Measurements from ENCODE around the gene RPH3AL.
"Not testable (repeated sequence)": the region's sequence is repeated elsewhere in the genome, so short reads cannot be mapped to it uniquely, and the experiment has no call there.

The RPH3AL gene

DNA sequence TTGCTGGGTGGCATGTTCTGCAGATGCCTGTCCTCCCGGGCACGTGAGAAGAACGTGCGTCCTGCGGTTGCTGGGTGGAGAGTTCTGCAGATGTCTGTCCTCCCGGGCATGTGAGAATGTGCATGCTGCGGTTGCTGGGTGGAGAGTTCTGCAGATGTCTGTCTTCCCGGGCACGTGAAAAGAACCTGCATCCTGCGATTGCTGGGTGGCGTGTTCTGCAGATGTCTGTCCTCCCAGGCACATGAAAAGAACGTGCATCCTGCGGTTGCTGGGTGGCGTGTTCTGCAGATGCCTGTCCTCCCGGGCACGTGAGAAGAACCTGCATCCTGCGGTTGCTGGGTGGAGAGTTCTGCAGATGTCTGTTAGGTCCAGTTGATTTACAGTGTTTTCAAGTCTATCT lies 15.0 kb upstream of the RPH3AL start:
- peaks cover 4 to 15% of the 10 kb centered on the region in 2 donors for H3K36me3 Mint-ChIP-seq
- peaks cover 6 to 14% of the 10 kb centered on the region in 2 donors for H3K4me1 Mint-ChIP-seq
- H3K4me3 Mint-ChIP-seq; ATAC-seq (replicated peaks); H3K27ac Mint-ChIP-seq; DNase-seq: not testable (repeated sequence)
- H3K27me3 Mint-ChIP-seq, result peaks cover 19 to 45% of the 10 kb centered on the region in 2 donors
- H3K9me3 Mint-ChIP-seq, result peaks cover 11% of the 10 kb centered on the region in 2 donors

DNA sequence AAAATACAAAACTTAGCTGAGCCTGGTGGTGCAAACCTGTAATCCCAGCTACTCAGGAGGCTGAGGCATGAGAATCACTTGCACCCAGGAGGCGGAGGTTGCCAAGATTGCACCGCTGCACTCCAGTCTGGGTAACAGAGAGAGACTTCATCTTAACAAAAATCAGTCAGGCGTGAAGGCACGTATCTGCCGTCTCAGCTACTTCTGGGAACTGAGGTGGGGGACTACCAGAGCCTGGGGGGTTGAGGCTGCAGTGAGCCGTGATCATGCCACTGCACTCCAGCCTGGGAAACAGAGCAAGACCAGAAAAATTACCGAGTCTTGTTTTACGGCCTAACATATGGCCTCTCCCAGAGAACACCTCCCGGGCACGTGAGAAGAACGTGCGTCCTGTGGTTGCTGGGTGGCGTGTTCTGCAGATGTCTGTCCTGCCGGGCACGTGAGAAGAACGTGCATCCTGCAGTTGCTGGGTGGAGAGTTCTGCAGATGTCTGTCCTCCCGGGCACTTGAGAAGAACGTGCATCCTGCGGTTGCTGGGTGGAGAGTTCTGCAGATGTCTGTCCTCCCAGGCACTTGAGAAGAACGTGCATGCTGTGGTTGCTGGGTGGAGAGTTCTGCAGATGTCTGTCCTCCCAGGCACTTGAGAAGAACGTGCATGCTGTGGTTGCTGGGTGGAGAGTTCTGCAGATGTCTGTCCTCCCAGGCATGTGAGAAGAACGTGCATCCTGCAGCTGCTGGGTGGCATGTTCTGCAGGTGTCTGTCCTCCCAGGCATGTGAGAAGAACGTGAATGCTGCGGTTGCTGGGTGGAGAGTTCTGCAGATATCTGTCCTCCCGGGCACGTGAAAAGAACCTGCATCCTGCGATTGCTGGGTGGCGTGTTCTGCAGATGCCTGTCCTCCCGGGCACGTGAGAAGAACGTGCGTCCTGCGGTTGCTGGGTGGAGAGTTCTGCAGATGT lies 14.3 kb upstream of the RPH3AL start:
- H3K27ac Mint-ChIP-seq; DNase-seq; H3K4me3 Mint-ChIP-seq; ATAC-seq (replicated peaks): not testable (repeated sequence)
- Mint-ChIP-seq H3K9me3 (peaks cover 11% of the 10 kb centered on the region in 2 donors), H3K4me1 (peaks cover 6 to 14% of the 10 kb centered on the region in 2 donors), H3K36me3 (peaks cover 4 to 15% of the 10 kb centered on the region in 2 donors), H3K27me3 (peaks cover 19 to 45% of the 10 kb centered on the region in 2 donors)

GRCh38 chr17:364766-365165 lies 12.2 kb upstream of the RPH3AL start:
- Mint-ChIP-seq H3K27ac (no peak overlapping the region), H3K4me3 (no peak overlapping the region), H3K4me1 (peaks cover 6 to 14% of the 10 kb centered on the region in 2 donors), H3K36me3 (peaks cover 4 to 15% of the 10 kb centered on the region in 2 donors), H3K27me3 (peaks cover 19 to 45% of the 10 kb centered on the region in 2 donors), H3K9me3 (peaks cover 11% of the 10 kb centered on the region in 2 donors)
- DNase-seq (no peak), ATAC-seq (replicated peaks) (no peak)

DNA sequence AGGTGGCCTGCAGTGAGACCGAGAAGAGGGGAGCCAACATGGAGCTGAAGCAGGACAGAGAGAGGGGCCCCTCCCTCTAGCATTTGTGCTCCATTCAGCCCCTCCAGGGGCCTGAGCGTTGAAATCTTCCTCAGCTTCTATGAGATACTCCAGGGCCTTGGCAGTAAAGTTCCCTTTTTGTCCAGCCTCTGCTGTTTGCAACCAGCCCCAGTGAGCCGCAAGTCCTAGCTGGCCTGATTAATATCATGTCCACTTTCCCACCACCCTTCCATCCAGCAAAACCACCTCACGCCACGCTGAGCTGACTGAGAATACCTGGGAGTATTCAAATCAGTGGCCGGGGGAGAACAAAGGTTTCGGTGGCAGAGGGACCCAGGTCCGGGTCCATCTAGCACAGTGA lies 11.7 kb upstream of the RPH3AL start:
- no peak overlapping the region for H3K27ac Mint-ChIP-seq
- peaks cover 6 to 14% of the 10 kb centered on the region in 2 donors for H3K4me1 Mint-ChIP-seq

GRCh38 chr17:362721-363120 lies 10.1 kb upstream of the RPH3AL start:
- DNase-seq, result no peak
- Mint-ChIP-seq H3K4me3 (no peak overlapping the region), H3K36me3 (no peaks in the 10 kb centered on the region), H3K4me1 (peaks cover 8 to 14% of the 10 kb centered on the region in 2 donors), H3K27ac (no peak overlapping the region), H3K27me3 (peaks cover 26 to 33% of the 10 kb centered on the region in 2 donors), H3K9me3 (peaks cover 0 to 1% of the 10 kb centered on the region in 2 donors)
- ATAC-seq (replicated peaks), result no peak

More for the DNA sequence above, 11.7 kb upstream of the RPH3AL start:
- H3K27me3 Mint-ChIP-seq, result peaks cover 19 to 45% of the 10 kb centered on the region in 2 donors
- H3K4me3 Mint-ChIP-seq, result no peak overlapping the region
- no peak for DNase-seq
- H3K9me3 Mint-ChIP-seq, result peaks cover 11% of the 10 kb centered on the region in 2 donors
- no peak for ATAC-seq (replicated peaks)
- peaks cover 4 to 11% of the 10 kb centered on the region in 2 donors for H3K36me3 Mint-ChIP-seq

DNA sequence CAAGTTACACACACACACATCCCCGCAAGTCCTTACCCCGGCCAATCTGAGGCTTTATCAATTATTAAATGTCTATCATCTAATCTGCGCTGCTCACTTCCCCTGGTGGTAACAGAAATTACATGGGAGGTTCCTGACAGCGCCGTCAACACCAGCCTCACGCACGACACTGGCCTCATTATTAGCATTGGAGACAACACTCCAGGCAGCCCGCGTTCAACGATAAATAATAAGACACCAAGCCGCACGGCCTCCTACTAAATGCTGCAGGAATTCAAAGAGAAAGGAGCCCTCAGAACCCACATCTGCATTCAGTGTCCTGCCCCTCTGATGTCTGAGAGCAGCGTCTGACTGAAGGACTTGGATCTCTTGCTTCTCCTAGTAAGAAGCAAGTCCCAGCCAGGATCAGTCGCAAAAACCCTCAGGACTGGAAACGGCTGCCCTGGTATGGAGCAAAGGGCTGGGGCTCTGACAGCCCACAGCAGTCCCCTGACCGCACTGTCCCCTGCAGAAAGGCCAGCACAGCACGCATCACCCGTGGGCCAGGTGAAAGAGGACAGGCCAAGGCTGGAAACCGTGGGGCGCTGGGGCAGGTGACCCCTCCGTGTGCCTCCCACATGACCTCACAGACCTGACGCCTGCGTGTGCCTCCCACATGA lies 7.6 kb upstream of the RPH3AL start:
- Mint-ChIP-seq H3K4me1 (peaks cover 6 to 8% of the 10 kb centered on the region in 2 donors), H3K9me3 (no peaks in the 10 kb centered on the region), H3K27ac (no peak overlapping the region), H3K36me3 (no peaks in the 10 kb centered on the region), H3K27me3 (peaks cover 16 to 20% of the 10 kb centered on the region in 2 donors), H3K4me3 (no peak overlapping the region)
- ATAC-seq (replicated peaks), result no peak
- DNase-seq, result no peak

DNA sequence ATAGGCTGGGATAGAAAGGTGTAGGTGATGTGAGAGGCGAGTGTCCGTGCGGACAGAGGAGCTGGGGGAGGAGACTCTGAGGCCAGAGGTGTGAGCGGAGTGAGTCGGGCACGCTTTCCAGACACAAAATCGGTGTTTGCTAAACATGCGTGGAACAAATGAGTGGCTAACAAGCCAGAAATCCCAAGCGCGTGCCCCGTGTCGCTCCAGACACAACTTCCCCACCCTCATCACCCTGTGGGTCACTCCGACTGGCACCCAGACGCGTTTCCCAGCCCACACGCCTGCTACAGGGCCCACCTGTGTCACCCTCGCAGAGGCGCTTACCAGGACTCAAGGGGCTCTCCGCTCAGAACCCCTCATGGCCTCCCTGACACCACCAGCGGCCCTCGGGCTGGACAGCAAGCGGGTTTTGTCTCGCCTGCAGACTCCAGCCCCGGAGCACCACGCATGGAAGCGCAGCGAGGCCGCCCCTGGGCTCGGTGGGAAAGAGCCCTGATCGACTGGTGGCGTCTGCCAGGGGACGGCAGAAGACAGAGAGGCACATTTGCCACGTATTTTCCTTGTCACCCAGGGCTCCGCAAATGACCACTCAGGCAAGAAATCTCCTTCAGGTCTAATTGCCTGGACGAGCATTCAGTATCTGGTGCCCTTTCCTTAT lies 6.0 kb upstream of the RPH3AL start:
- Mint-ChIP-seq H3K36me3 (no peaks in the 10 kb centered on the region), H3K27ac (no peak overlapping the region)

GRCh38 chr17:357644-358043 lies 5.0 kb upstream of the RPH3AL start:
- H3K36me3 Mint-ChIP-seq, result no peaks in the 10 kb centered on the region
- H3K9me3 Mint-ChIP-seq, result no peaks in the 10 kb centered on the region
- peaks cover 0 to 2% of the 10 kb centered on the region in 2 donors for H3K4me1 Mint-ChIP-seq
- ATAC-seq (replicated peaks) (no peak), DNase-seq (no peak)
- no peak overlapping the region for H3K4me3 Mint-ChIP-seq
- H3K27ac Mint-ChIP-seq, result no peak overlapping the region
- H3K27me3 Mint-ChIP-seq, result peaks cover 0 to 7% of the 10 kb centered on the region in 2 donors

More for the DNA sequence above, 6.0 kb upstream of the RPH3AL start:
- H3K27me3 Mint-ChIP-seq, result peaks cover 0 to 7% of the 10 kb centered on the region in 2 donors
- H3K4me1 Mint-ChIP-seq, result peaks cover 0 to 2% of the 10 kb centered on the region in 2 donors
- H3K9me3 Mint-ChIP-seq, result no peaks in the 10 kb centered on the region
- ATAC-seq (replicated peaks) (no peak), DNase-seq (no peak)
- H3K4me3 Mint-ChIP-seq, result no peak overlapping the region

GRCh38 chr17:356671-357434 lies 4.2 kb upstream of the RPH3AL start:
- no peaks in the 10 kb centered on the region for H3K36me3 Mint-ChIP-seq
- DNase-seq, result no peak
- no peak overlapping the region for H3K4me3 Mint-ChIP-seq
- H3K9me3 Mint-ChIP-seq, result no peaks in the 10 kb centered on the region
- H3K27ac Mint-ChIP-seq, result no peak overlapping the region
- H3K4me1 Mint-ChIP-seq, result peaks cover 0 to 2% of the 10 kb centered on the region in 2 donors
- peaks cover 6 to 12% of the 10 kb centered on the region in 2 donors for H3K27me3 Mint-ChIP-seq
- ATAC-seq (replicated peaks), result no peak

- H3K27ac Mint-ChIP-seq, result no peak overlapping the region
Observed at GRCh38 chr17:354651-355556, 2.3 kb upstream of the RPH3AL start.

GRCh38 chr17:353838-354234 lies 1.2 kb upstream of the RPH3AL start:
- ATAC-seq (replicated peaks), result no peak
- Mint-ChIP-seq H3K36me3 (peaks cover 0 to 2% of the 10 kb centered on the region in 2 donors), H3K27me3 (peaks cover 18 to 21% of the 10 kb centered on the region in 2 donors), H3K27ac (no peak overlapping the region), H3K9me3 (no peaks in the 10 kb centered on the region), H3K4me1 (peaks cover 0 to 2% of the 10 kb centered on the region in 2 donors), H3K4me3 (no peak overlapping the region)
- DNase-seq, result no peak

More at GRCh38 chr17:354651-355556, 2.3 kb upstream of the RPH3AL start:
- Mint-ChIP-seq H3K27me3 (peaks cover 18 to 21% of the 10 kb centered on the region in 2 donors), H3K4me1 (peaks cover 0 to 2% of the 10 kb centered on the region in 2 donors), H3K36me3 (peaks cover 0 to 2% of the 10 kb centered on the region in 2 donors), H3K4me3 (no peak overlapping the region), H3K9me3 (no peaks in the 10 kb centered on the region)
- ATAC-seq (replicated peaks), result no peak
- DNase-seq, result no peak

DNA sequence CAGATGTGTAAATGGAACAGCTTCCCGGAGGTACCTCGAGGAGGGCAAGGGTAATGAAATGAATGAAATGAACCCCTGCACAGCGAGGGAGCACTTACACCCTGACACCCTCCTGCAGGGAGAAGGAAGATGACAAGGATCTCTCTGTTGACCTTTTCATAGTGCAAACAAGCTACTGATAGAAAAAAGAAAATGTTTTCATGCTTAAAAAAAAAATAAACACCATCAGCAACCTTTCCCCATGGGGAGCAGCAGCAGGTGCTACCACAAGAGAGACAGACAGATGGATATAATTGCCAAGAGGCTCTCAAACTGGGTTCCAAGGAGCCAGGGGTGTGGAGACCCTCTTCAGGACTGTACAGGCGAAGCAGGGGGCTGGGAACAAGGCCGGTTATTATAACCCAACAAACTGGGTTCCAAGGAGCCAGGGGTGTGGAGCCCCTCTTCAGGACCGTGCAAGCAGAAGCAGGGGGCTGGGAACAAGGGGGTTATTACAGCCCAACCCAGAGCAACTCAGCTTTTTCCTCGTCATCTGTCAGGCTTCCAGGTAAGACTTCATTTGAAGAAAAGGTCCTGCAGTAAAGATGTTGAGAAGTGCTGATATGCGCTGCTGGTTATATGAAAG lies 718 bp upstream of the RPH3AL start:
- ATAC-seq (replicated peaks) (no peak), DNase-seq (no peak)
- no peak overlapping the region for H3K4me3 Mint-ChIP-seq
- peaks cover 0 to 2% of the 10 kb centered on the region in 2 donors for H3K4me1 Mint-ChIP-seq
- H3K27ac Mint-ChIP-seq, result no peak overlapping the region
- H3K9me3 Mint-ChIP-seq, result no peaks in the 10 kb centered on the region
- H3K36me3 Mint-ChIP-seq, result peaks cover 0 to 2% of the 10 kb centered on the region in 2 donors
- peaks cover 18 to 19% of the 10 kb centered on the region in 2 donors for H3K27me3 Mint-ChIP-seq

All from stimulated activated naive B cell treated with anti-CD40 and anti-IgM and Interleukin-4, amounts not matched to agents 10 μg/mL and 1 μg/mL and 100 μg/mL, for 72 hours (primary cell).